Stimulated activated CD4-positive, alpha-beta T cell treated with anti-CD3 and anti-CD28 coated beads, Interleukin-4, amount 100 ng/mL, for 4 hours (primary cell): ENCODE measurements around the gene LRRC63.
"Not testable (repeated sequence)": the region's sequence is repeated elsewhere in the genome, so short reads cannot be mapped to it uniquely, and the experiment has no call there.

Experiments used
- DNase-seq, 2 experiments: peaks; one replicate each; pipeline ENCODE4 v3.0.0-alpha.2; 2020

LRRC63 gene

DNA sequence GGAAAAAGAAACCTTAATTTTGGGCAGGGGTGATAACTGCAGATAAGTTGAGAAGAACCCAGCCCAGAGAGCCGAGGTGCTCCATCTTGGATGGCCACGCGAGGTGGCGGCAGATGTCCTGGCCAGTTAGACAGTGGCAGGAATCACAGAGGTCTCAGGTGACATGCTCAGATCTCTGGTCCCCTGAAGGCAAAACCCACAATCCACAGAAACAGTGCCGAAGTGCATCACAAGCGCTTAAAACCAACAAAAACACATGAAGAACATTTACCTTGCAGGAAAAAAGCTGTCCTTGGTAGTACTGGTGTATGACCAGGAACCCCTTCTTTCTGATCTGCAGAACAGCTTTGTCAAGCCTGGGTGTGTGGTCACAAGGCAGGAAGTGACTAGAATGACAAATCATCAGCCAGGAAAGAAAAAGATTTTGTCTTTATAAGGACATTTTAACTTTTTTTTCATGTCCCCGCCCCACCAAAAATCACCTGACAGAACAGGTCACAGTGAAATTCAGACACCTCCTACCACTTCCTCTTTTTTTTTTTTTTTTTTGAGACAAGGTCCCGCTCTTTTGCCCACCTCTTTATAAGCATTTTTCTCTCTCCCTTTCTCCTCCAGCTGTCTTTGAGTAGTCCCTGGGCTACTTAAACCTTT lies 29.8 kb upstream of the LRRC63 start, which contains the start of gene LCP1:
Gene LCP1 (minus strand): TSS at position 338 of the 651 bp plus-strand sequence. CDS start 22,515 bp downstream, outside the sequence.
- peak; percentile 42 to 82 for DNase-seq

DNA sequence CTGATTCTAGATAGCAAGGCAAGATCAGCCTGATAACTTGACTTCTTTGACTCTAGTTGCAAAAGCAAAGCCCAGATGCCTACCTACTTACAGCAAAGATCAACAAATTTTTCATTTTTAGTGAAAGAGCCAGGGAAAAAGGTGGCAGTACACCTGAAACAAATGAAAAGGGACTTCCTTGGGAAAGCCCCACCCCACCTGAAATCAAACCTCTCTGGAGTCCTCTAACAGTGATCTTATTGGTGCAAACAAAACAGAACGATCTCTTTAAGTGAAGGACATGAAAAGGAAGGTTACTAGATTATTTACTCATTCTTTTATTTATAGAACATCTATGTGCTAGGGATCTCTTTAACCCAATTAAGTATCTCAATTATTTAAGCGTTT lies 29.2 kb upstream of the LRRC63 start:
- no peak for DNase-seq

DNA sequence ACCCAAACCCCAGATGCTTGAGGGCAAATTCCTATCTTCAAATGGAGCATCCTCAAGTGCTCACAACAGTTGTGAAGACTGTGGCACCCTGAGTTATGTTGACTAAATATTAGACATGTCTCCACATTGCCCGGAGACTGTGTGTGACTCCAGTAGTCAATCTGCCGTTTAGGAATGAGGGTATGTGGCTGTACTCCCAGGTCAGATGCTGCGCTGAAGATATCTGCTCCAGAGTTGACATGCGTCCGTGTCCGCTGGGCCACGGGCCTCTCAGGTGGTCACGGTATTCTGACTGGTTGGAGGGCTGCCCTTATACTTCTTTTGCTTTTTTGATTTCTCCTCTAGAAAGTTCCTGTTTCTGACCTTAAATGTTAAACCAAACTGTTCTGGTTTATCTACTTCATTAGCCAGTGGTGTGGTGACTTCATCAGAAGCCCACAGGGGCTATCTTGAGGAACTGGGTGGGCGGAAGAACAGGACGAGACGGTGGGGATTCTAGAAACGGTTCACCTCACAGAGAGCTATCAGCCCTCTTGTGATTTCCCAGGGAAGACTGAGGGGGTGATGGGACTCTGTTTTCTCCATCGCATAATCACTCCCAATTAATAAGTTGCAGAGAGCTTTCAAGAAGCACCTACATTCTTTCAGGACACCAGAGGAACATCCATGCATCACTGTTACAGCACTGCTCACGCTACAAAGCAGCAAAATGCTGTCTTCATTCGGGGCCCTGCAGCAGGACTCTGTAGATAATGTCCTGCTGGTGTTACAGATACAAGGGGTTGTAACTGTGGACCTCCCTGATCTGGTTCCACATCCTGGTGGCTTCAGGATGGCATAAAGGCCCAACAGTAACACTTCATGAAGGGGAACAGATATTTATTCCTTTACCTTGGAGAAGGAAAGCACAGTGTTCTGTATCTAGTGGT lies 28.4 kb upstream of the LRRC63 start:
- DNase-seq = no peak

DNA sequence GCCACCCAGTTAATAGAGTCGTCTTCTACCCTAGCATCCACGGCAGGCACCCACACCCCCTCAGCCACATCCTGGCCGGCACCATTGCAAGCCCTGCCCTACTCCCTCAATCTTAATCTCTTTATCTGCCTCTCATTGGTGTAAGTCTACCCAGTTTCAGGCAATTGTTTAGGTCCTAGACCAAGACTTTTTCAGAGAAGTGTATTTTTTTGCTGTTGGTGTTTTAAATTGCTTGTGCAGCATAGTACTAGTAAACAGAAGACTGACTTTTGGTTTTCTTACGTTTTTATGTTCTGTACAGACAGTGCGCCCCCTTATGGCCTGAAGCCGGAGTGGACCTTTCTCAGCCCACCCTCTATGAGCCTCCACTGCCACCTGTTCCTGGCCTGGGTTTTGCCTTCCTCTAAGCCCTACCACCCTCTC lies 27.4 kb upstream of the LRRC63 start:
- peak; percentile 70 to 72 for DNase-seq

DNA sequence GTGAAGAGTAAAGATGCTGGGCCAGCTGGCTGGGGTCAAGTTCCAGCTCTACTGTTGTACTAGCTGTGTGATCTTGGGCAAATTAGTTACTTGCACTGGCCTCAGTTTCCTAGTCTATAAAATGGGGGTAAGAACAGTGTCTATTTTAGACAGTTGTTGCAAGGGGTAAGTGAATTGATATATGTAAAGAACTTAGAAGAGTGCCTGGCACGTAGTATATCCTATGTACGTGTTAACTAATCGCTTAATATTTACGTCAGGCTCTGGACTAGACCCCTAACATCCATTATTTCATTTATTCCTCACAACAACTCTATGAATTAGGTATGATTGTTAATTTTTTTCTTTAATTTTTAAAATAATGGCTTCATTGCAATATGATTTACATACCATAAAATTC lies 26.1 kb upstream of the LRRC63 start:
- DNase-seq = no peak

DNA sequence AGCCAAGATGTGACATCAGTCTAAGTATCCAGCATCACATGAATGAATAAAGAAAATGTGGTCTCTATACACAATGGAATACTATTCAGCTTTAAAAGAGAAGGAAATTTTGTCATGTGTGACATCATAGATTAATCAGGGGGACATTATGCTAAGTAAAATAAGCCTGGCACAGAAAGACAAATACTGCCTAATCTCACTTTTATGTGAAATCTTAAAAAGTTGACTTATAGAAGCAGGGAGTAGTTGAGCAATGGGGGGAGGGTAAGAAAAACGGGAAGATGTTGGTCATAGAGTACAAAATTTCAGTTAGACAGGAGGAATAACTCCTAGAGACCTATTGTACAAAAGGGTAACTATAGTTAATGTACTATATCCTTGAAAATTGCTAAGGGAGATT lies 19.3 kb upstream of the LRRC63 start:
- DNase-seq = no peak

DNA sequence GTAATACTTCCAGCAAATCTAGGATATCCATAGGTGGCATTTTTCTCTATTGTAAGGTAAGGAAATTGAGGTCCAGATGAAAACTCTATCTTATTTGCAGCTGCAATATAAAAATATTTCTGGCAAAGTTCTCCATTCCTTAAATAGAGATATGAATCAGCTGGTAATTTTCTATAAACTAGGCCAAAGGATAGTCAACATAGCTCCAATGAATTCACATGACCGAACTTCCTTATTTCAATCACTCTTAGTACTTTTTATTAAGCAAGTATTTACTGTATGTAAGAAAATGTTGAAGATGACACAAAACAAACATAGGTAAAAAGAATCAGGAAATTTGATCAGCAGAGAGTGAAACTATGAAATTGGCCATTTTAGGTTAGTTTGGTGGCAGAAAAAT lies 16.7 kb upstream of the LRRC63 start:
- no peak for DNase-seq

DNA sequence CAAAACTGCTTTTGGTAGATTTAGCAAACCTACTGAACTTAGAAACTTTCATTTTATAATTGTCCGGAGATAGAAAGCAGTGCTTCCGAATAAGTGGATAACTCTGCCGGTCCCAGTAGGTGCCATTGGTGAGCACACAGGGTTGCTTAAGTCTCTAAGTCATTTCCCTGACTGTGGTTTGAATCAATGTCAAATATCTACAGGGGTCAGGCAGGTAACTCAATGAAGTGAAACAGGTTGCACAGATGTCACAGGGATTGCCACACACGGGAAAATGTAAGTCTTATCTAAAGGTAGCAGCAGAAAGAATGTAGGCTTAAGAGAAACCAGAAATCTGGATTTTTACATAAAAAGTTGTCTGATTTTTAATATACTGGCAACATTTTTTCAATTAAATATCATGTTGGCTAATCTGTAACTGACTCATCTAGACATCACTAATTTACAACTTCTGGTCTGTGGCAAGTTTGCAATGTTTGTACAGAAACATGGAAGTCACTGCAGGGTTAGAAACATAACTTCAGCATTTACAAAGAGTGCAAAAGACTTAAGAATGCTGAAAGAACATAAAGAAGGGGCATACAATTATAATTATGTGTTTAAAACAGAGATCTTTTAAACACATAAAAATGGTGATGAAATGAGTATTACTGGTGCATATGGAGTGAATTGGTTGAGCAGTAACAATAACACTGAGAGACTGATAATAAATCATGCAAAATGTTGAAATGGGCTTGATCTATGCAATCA lies 14.3 kb upstream of the LRRC63 start:
- DNase-seq = no peak

DNA sequence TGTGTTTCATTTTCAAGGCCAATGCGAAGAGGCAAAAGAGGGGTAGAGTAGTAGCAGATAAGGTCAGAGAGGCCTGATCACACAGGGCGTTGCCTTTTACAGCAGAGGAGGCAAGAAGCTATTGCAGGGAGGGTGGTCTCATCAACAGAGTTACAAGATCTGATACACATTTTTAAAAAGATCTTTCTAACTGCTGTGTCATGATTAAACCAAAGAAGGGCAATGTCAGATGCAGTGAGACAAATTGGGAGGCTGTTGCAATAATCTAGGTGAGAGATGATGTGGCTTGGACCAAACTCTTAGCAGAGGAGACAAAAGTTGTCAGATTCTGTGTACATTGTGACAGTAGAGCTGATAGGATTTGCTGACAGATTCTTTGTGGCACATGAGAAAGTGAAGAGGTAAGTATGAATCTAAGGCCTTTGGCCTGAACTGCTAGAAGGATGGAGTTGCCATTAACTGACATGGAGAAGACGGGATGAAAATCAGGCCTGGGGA lies 13.0 kb upstream of the LRRC63 start:
- no peak for DNase-seq

DNA sequence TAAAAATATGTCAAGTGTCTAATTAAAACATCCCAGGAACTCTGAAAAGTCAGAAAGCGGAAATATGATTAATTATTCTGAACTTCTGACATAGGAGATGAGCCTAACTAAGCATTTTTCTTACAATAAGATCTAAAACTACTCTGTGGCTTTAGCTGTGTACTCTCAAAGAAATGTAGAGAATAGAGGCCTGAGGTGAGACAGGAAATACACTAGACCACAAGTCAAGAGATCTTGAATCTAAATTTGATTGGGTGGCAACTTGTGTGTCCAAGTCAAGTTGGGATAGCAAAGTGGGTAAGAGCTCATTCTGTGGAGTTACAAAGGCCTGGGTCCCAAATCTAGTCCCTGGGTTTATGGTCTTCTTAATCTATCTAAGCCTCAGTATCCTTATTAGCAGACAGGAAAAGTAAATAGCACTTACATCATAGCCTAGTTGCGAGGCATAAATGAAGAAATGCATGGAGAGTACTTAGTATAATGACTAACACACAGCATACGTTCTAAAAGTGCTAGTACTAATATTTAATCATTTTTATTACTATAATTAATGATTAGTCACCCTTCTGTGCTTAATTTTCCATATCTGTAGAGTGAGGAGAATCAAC lies 9.4 kb upstream of the LRRC63 start:
- DNase-seq = no peak

DNA sequence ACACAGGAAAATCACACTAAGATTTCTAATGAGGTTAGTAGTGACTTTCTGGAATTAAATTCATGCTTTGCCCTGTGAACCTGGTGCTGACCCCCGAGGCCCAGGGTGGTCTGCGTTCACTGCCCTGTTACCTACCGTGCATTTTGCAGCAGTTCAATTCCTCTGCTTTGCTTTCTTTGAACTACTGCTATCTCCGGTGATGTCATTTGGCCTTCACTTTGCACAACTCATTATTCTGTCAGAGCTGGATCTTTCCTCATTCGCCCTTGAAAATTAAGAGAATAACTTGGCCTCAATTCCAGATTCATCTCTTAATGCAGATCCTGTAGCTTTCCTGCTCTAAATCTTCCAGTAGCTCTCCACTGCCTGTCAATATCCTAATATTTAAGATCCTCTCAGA lies 8.8 kb upstream of the LRRC63 start:
- no peak for DNase-seq

DNA sequence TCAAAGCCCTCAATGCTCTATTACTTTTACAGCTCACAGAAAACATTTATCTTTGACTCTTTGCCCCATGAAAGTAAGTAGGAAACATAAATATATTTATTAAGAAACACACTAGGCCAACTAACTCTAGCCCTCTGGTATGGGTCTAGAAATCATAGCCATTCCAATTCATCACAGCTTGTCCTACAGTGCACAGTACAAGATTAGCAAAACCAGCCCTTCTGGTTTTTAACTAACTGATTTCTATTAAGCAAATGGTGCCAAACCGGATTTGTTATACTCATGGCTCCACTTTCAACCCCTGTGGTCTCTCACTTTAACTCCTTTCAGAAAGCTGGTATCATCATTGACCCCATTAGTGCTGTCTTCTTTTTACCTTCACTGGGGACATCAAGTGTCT lies 5.6 kb upstream of the LRRC63 start:
- no peak for DNase-seq

DNA sequence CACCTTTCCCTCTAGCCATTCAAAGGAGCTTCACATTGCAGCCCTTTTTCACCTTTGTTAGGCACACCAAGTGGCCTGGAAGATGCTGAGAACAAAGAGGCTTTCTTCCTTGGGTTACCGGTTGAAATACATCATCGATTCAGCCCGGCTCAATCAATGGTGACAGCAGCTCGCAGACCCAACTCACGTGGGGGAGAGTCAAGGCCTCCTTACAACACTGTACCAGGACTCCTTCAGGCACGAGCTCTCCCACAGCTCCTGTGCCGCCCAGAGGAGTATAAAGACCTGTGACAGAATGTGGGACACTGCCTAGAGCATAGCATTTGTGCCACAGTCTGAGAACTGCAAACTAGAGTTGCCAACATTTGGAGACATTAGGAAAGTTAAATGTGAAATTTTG lies 3.9 kb upstream of the LRRC63 start:
- DNase-seq = no peak

DNA sequence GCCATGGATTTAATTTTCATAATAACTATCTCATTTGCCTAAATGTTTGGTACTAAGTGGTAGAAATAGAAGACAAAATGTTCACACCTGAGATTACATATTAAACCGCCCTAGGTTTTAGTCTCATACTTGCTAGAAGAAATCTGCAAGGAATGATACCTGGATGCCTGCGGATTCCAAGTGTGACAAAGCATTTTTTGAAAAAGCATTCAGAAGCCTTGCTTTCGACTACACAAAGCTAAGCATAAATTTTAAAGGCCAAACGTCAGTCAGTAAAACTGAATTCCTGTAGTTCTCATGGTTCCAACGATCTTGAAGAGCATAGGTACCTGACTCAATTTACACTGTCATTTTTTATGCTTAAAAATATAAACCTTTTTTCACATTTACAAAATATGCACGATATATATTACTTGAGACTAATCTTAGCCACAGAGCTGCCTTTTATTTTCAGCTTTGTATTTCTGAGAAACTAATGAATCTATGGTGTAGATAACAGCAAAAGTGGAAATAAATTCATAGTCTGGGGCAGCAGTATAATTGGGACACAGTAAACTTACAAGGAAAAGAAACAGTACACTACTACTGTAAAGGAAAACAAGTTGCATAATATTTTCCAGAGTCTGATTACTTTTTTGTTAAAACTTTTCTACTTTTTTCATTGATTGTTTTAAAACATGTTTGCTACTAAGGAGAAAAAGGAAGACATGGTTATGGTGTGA lies 1.2 kb upstream of the LRRC63 start:
- DNase-seq = no peak

DNA sequence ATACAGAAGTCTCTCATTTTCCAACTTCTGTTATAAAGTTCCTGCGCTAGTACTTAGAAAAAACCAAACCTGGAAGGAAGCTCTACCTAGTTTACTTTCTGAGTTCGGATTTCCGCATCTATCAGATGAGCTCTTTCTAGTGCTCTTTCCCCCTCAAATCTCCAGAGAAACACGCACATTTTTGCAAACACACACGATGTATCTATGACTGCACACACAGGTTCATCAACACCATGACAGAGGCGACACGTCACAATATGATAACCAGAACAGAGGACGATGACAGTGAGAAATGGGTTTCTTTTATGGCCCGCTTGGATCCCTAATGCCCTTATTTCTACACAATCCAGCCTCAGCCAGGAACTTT lies 629 bp upstream of the LRRC63 start:
- DNase-seq = peak in 1 of 2 experiments; percentile 34

DNA sequence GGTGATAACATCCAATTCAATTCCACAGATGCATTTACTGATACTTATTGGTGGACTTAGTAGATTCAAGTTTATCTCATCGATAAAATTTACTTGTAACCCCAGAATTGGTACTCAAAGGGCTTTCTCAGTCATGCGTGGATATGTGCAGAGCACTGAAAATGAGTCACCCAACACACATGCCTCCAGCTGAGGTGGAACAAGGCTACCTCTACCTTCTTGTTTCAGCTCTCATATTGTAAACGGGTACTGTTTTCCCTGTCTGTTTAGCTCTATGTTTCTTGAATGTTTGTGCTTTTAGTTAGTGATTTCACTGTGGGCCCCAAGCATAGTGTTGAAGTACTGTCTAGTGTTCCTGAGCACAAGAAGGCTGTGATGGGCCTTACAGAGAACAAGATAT lies 1.5 kb downstream of the LRRC63 start:
- DNase-seq = no peak

DNA sequence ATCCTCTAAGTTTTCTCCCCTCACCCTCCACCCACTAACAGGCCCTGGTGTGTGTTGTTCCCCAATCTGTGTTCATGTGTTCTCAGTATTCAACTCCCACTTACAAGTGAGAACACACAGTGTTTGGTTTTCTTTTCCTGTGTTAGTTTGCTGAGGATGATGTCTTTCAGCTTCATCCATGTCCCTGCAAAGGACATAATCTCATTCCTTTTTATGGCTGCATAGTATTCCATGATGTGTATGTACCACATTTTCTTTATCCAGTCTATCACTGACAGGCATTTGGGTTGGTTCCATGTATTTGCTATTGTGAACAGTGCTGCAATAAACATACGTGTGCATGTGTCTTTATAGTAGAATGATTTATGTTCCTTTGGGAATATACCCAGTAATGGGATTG lies 3.0 kb downstream of the LRRC63 start:
- not testable (repeated sequence) for DNase-seq

DNA sequence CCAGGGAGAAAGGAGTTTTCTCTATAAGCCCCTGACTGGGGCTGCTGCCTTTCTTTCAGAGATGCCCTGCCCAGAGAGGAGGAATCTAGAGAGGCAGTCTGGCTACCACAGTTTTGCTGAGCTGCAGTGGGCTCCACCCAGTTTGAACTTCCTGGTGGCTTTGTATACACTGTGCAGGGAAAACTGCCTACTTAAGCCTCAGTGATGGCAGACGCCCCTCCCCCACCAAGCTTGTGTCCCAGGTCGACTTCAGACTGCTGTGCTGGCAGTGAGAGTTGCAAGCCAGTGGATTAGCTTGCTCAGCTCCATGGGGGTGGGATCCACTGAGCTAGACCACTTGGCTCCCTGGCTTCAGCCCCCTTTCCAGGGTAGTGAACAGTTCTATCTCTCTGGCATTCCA lies 8.5 kb downstream of the LRRC63 start:
- not testable (repeated sequence) for DNase-seq

DNA sequence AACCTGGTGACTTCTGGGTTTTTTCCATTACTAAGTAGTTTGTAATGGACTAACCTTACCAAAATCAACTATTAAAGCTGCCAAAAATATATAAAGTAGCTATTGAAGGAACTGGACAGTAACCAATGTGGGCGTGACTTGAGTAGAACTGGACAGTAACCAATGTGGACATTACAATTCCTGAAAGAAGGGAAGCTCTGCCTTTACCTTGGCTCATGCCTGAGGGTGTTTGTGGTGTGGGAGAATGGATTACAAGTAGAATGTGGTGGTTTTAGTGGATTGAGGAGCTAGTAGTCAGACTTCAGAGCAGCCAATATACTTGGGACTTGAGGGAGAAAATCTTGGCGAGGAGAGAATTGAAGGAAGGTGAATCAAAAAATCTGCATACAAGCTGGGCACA lies 17.5 kb downstream of the LRRC63 start:
- DNase-seq = no peak

DNA sequence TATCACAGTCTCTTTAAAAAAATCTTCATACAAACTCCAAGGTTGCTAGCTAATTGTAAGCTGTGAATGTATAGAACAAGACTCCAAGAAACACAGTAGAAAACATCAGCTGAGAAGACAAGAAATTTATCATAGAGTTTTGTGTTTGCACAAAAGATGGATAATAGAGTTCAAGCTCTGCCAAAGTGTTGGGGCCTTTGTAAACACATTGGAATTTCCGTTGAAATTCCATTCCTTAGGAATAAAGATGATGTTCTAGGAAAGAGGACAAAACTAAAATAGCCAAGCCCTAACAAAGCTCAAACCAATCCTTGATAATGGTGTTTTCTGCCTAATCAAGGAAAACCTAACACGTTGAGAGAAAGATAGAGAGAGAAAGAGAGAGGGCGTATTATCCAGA lies 20.6 kb downstream of the LRRC63 start:
- DNase-seq = no peak

DNA sequence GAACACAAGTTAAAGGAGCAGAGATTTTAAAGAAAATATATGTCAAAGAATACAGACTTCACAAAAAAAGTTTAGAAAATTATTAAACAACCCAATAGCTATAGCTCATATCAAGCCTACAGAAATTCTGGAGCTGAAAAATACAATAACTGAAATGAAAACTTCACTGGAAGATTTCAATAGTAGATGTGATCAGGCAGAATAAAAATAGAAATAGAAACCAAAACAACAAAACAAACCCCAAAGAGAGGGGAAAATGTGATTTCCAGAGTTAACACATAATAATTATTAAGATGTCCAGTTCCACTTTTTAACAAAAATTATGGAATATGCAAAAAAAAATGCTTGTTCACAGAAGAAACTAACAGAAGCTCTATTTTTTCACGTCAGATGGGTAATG lies 23.6 kb downstream of the LRRC63 start:
- no peak for DNase-seq

DNA sequence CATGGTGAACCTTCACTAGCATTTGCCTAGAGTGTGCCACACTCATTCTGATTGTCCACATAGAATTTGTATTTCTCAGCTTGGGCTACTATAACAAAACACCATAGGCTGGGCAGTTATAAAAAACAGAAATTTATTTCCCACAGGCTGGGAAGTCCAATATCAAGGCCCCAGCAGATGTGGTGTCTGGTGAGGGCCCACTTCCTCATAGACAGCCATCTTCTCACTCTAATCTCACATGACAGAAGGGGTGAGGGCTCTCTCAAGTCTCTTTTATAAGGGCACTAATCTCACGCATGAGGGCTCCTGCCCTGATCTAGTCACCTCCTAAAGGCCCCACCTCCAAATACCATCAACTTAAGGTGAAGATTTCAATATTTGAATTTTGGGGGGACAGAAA lies 53.6 kb downstream of the LRRC63 start:
- no peak for DNase-seq
